NCI-H446 (cell line): ENCODE data around the gene MORC2.

ENCODE experiments used
- DNase-seq, 2 experiments: peaks; one replicate each; lab custom pipeline; 2025; lab: John Stamatoyannopoulos, UW

Gene MORC2

DNA sequence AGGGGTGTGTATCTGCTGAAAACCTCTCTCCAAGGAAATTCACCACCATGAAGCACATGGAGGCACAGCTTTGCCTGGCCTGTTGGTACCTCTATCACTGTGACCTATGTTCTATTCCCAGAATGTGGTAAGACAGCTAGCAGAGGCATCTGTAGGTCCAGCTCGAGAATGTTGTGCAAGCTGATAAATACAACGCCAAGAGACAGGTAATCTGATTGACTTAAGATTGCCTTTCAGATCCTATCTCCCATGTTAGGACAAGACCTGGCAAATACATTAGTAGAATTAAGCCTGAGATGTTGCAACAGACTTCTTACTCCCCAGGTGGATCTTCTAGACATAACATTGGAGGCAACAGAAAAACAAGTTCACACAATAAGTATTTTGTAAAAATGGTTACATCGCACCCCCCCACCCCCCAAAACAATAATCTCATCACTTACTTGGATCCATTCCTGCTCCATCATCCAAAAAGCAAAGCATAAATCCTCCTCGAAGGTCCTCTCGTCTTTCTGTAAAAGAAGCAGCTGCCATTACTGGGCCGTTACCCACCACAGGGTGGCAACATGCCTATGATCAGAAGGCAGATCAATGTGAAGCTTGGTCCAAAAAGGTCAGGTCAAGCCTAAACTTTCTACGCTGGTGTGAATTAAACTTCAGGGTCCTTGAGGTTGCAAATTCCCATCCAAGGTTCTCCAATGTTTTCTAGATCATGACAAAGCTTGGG lies 18.5 kb downstream of the MORC2 start:
- DNase-seq: no peak

DNA sequence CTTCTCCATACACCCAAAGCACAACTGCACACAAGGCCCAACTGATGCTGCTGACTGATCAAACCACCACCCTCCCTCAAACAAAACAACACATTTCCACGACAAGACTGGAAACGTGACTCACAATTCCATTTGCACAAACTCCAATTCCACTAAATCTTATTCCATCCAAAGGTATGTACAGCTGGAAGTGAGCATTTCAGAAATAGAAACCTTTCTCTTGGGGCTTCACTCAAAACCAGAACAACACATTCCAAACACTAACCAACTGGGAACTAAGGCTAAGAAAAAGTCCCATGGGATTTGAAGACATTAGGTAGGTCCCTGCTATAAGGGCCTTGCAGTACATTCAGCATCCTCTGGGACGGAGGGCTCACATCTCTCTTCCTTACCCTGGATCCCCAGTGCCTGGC lies 19.6 kb downstream of the MORC2 start:
- no peak for DNase-seq

DNA sequence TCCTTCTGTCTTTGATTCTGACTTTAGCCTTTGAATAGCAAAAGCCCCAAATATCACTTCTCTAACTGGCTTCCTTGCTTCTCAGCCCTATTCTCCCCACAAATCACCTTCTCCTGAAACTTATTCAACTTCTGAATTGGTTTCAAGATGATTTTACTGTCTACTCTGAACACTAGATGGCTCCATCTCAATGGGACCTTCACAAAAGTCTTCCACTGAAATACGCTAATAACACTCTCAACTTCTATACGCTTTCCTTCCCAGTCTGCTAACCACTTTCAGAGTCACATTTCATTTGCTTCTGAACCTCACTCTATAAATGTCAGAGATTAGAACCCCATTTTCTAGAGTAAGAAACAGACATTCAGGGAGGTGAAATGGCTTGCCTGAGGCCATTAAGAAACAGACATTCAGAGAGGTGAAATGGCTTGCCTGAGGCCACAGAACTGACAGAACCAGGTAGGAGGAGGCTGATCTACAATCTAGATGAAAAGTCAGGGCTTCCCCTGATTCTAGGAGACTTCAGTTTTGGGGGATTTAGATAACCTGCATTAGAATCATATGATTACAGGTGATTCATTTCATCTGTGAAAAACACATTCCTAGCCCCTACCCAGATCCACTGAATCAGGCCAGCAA lies 20.6 kb downstream of the MORC2 start:
- peak in 1 of 2 experiments; percentile 36 for DNase-seq

DNA sequence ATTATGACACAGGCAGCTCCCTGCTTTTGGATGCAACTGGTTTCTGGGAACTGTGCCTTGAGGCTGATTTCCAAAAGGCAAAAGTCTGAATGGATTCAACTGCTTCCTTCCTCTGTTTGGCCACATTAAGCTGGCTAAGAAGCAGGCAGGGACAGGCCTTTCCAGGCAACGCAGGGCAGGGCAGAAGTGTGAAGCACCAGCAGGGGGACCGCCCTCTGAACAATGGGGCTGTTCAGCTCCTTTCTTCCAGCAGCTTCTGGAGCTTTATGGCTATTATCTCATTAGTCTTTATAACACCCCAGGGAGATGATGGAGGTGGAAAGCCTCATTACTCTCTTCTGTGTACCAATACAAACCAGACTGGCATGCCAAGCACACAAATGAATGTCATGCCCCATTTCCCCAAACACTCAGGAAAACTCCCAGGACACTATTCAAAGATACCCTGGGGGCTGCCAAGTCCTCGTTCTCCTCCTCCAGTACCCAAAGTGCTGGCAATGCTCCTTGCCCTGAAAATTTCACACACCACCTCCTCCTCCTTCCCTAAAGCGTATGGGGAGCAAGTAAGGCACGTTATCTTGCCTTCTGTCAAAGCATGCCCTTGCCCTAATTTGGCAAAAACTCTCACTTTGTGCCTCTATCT lies 21.3 kb downstream of the MORC2 start:
- peak; percentile 60 to 71 for DNase-seq

DNA sequence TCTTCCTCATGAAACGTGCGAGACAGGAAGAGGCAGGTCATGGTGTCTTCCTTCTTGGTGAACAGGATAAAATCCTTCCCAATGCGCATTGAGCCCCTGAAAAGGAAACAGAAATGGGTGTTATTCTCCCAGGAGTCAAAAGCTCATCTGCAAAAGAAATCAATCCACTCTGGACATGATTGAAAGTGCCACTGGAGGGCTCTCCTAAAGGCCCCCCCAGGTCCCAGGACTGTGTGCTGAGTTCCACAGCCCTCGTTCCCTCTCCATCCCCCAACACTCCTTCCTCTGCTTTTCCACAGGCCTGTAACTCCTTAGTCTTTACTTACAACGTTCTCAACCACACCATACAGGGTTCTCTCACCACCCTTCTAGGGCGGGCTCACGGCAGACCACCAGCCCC lies 22.2 kb downstream of the MORC2 start:
- no peak for DNase-seq

DNA sequence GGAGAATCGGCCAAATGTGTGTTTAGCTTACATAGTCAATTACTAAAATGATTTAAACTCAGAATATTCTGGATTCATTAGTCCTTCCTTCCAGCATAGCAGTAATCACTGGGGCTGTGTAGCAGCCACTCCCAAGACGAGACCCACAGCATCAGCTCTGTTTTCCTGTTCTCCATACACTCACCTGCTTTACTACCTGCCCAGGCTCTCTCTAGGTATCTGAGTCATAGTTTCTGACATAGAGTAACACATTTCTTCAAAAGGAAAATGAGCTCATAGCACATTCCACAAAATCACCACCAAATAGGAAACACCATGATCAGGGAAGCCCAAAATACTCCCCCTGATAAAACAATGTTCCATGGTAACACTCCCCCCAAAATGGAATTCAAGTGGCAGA lies 22.9 kb downstream of the MORC2 start:
- DNase-seq: no peak

DNA sequence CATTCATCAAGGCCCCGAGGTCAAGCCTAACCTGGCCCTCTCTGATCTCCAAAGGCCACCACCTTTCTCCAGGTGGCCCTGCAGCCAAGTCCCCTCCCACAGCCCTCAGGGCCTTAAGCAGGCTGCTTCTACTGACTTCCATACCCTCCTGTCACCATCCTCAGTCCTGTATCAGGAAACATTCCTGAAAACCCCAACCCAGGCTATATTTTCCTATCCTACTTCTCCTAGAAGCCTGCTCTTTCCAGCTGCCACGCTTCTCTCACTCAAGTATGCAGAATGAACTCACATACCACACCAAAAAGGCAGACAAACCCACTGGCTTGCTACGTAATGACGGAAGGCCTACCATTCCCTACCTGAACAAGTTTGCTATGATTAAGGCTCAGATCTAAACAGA lies 23.6 kb downstream of the MORC2 start:
- no peak for DNase-seq

DNA sequence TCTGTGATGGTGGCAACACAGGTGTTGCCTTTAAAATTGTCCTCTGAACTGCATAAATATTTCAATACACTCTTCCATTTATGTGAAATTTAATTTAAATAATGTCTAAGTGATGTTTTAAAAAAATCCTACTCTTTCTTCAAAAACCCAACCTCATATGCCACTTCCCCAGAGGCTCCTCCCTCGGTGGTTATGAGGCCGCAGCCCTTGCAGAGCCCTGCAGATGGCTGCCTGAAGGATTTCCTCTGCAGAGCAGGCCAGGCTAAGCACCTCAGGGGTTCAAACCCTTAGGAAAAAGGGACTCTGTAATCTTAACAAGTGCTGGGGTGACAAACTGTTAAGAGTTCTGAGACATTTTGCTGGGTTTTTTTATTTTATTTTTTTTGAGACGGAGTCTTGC lies 25.2 kb downstream of the MORC2 start:
- DNase-seq: no peak

DNA sequence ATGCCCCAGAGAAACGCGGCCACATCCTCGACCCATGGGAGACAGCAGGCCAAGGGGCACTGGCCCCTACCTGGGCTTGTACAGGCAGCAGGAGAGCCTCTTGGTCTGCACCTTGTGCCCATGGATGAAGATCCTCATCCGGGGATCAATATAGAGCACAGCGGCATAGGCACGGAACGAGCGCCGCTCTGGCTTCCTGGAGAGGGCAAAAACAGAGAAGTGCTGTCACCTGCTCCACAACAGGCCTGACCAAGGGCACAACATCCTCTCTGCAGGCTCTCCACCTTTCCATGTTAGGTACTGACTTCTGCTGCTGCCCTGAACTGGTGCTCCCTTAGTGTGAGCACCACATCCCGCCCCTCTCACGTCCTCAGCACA lies 27.2 kb downstream of the MORC2 start:
- no peak for DNase-seq

DNA sequence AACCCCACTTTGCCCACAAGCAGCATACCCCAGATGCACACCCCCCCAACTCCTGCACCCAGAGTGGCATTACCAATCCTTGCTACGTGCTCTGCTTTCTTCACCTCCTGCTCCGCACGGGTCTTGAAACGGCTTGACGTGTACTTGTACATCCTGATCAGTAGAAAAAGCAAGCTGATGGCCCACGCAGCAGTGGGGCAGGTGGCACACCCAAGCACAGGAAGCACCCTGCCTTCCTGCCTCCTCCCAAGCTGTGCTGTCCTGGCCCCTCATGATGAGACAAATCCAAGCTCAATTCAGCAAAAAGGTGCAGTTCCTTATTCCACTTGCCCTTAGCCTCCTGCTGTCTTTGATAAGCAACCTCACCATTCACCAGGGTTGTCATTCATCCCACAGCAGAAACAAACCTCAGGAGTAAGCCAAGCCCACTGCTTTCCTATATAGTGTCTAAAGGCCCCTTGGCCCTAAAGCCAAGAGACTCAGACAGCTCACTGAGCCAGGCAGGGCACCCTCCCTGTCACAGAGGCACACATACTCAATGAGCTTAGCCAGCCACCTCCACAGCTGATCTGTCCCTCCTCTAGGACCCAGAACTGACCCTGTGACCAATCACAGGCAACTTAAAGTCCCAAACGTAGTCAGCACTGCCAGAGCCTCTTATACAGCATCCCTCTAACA lies 27.8 kb downstream of the MORC2 start:
- DNase-seq: no peak

DNA sequence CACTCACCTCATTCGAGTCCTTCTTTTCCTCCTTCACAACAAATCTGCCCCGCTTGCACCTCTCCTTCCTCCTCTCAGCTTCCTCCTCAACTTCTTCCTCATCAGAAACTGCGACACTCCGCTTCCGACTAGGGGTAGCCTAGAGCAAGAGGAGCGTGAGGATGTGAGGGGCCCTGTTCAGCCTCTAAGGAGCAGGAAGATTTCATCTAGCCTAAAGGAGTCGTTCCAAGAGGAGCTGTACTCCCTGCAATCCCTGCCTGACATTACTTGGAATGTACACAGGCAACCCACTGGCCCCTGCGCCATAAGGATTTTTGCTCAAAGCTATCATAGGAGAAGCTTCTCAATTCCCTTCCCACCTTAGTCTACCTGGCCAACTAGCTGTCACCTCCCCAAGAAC lies 34.5 kb downstream of the MORC2 start:
- no peak for DNase-seq

DNA sequence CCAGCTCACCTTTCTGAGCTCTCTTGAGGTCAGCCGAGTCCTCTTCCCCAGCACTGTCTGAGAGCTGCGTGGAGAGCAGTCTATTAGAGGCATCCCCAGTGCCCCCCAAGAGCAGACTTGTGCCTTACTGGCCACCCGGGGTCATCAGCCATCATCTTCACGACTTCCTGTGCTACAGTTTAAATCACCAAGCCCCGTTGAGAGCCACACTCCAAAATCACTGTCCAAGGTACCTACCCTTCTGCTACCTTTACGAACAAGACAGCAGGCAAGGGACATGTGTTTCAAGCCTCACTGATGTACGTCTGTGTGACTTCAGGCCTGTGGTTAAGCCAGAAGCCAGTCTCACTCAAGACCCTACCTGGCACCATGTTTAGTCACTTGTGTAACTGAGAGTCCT lies 35.1 kb downstream of the MORC2 start:
- DNase-seq: no peak

DNA sequence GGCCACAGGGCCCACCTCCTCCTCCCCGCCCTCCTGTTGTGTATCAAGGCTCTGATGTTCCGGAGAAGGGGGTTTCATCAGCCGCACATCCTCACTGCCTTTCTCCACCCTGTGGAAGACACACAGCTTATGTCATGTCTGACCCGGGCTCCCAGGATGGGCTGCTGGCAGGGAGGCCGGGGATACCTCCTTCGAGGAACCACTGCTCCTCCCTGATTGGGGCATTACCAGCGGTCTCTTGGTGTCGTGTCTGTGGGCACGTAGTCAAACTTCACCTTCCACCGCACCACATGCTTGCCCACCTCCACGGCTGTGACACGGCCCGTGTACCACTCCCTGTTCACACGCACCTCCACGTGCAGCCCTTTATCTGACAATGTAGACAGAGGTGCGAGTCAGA lies 35.9 kb downstream of the MORC2 start:
- no peak for DNase-seq

DNA sequence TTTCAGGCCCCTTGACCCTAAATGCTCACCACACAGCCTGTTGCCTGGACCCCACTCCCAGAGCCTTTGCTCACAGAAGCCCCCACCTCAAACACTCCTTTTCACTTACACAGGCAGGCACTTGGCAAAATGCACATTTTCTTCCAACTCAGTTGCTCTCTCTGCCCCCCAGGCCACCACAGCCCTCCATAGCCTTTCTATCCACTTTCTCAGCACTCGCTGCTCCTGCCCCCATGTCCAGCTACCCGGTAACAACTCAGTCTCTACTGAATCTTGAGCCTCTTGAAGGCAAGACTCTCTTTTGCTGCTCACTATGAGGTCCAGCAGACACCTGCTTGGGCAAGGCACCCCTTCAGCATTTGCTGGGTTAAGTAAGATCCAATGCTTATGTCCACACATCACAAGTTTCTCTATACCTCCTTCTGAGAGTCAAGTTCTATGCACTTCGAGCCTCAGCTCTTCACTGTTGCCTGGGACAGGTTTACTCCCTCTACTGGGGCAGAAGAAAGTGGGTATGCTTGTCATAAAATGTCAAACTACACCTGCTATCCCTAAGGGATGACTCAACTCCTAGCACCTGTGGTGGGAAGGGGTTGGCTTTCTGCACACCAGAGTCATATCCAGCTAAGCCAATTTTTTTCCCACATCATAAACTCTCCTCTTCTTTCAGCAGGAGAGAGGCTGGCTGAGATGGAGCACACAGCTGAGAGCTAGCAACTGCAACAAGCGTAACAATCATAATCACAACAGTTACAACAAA lies 36.9 kb downstream of the MORC2 start:
- no peak for DNase-seq

DNA sequence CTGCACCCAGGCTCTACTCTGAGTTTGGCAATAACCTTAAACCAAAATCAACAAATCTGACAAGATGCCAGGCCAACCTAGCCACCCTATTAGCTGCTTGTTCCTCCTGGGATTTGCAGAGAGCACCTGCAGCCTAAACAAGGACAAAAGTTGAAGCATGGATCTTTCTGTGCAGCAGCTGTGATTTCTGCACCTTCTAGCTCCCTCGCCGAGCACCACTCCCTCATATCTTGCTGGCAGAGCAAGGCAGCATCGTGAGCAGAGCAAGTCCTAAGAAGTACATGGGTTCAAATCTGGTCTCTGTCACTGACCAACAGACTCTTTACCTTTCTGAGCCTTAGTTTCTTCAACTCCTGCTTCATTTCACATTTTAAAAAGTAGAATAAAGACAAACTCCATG lies 38.3 kb downstream of the MORC2 start:
- no peak for DNase-seq

DNA sequence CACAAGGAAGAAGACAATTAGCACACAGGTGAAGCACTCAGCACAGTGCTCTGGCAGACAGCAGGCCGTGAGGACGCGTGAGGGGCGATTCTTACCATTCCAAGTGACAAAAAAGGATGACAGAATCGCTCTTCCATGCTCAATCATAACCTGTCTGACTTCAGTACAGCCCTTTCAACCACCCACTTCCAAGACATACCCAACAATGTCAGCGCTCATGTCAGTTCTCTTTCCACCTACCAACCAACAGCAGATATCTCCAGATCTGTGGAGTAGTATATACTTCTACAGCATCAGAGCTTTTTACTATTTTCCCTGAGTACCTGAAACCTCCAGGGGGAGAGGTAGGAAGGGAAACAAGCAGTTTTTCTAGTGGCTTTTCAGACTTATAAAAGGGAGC lies 40.2 kb downstream of the MORC2 start:
- no peak for DNase-seq

DNA sequence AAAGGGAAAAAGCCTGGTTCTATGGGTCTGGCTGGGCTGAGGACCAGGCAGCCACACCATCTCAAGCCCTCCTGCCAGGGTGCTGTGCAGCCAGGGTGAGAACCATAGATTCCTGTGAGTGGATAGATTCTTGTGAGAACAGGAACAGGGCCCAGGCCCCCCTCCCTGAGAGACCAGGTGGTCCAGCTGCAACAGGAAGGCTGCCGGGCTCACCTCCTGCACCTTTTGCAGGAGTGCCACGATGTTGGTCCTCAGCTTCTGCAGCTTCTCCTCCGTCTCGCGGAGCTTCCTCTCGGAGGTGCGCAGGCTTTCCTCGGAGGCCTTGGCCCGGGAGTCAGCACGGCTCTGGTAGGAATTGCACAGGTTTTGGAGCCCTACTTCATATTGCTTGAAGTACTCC lies 40.8 kb downstream of the MORC2 start:
- DNase-seq: no peak

DNA sequence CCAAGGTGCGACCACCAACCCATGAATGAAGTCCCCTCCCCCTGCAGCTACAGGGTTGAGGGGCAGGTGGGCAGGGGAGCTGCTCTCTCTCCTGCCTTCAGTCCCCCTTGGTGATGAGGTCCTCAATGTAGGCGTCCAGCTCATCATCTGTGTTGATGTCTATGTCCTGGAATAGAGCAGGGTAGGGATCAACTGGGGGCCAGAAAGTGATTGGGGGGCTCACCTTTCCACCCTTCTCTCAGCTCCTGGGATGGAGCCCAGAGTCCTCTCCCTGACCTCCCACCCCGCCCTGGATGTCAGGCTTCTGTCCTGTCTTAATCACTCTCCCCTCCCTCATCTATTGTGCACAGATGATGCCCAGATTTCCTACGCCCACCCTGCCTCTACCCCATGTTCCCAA lies 41.9 kb downstream of the MORC2 start:
- DNase-seq: no peak

DNA sequence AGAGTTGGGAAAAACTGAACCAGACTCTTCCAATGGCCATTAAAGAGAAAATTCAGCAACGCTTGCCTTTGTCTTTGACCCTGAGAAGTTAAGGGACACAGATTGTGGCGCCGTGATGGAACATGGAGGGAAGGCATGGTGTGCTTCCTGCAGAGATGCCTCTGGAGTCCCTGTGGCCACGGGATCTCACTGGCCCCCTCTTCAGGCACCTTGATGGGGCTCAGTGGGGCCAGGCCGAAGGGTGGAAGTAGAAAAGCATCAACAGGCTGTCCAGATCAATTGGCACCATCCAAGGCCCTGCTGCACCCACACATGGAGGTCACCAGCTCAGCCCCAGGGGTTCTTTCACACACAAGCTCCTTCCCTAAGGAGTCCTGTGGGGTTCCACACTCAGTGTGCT lies 42.9 kb downstream of the MORC2 start:
- DNase-seq: no peak

DNA sequence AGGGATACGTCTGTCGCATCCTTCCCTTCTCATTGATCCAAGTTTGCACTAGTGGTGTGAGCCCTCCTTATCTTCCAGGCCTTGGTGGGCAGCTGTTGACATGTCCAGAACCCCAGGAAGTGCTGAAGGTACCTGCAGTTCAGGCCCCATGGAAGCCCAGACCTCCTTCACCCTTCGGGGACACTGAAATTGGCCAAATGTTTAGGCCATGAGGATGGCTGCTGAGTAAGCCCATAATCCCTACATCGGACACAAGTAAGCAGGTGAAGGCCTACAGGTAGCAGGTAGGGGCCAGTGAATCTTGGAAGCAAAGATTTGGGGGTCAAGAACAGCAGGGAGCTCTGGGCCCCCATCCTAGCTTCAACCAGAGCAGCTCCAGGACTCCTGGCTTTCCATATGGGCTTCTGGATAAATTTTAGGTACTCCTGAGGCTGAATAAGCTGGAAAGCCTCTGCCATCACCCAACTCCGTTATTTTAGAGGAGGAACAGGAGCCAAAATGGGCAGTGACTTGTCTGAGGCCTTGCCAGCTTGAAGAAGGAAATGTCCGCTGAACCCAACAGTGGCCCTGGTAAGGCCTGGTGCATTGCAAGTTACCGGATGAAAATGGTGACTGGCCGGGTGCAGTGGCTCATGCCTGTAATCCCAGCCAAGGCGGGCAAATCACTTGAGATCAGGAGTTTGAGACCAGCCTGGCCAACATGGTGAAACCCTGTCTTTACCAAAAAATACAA lies 45.2 kb downstream of the MORC2 start:
- no peak for DNase-seq

DNA sequence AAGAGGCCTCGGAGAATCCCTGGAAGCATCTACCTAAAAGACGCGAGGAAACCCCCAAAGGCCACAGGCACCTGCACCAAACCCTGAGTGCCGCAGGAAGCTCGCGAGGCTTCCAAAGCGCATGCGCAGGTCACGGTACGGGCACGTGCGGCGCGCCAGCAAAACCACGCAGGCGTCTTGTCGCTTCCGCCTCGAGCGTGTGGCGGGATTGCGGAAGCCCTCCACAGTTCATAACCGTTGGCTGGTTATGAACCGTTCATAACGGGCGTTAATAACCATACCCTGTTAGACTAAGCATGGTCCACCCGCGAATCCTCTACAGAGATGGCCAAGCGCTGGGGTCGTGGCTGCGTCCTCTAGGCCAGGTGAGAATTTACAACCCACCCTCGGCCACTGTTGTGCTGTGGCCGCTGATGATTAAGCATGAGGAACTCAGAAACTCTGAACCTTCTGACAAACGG lies 46.4 kb downstream of the MORC2 start:
- no peak for DNase-seq
